ENCODE results near the gene SCYL3. TPM values are rescaled to one million over a fixed set of nuclear protein-coding genes. Genes with fewer than 3 reads are reported as not detected.

The SCYL3 gene
- total RNA-seq, 1 donor from 2014 or later: 9.9 TPM

DNA sequence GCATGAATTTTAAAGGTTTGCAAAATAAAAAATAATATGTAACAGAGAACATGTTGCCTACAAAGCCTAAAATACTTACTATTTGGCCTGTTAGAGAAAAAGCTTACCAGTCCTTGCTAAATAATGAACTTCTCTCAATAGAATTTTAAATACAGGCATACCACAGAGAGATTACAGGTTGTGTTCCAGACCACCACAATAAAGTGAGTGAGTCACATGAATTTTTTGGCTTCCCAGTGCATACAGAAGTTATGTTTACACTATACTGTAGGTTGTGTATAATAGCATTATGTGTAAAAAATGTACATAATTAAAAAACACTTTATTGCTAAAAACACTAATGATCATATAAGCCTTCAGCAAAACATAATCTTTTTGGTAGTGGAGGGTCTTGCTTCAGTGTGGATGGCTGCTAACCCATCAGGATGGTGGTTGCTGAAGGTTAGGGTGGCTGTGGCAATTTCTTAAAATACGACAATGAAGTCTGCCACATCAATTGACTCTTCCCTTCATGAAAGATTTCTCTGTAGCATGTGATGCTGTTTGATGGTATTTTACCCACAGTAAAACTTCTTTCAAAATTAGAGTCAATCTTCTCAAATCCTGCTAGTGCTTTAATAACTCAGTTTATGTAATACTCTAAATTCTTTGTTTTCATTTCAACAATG, 48.6 kb downstream of the SCYL3 start:
- no peaks in the 10 kb centered on the region for H3K9me3 ChIP-seq

GRCh38 chr1:169838942-169839341, 54.8 kb downstream of the SCYL3 start:
- Histone ChIP-seq H3K36me3 (no peaks in the 10 kb centered on the region), H3K4me3 (no peak overlapping the region), H3K9me3 (peaks cover 3% of the 10 kb centered on the region), H3K4me1 (no peaks in the 10 kb centered on the region), H3K27ac (no peak overlapping the region), H3K27me3 (ENCODE audit: low read depth) (no peaks in the 10 kb centered on the region)
- intact Hi-C loops (cut with DNase I): no loop called here
- ATAC-seq (no peak), DNase-seq (no peak)
- TF ChIP-seq, protein P1, sequence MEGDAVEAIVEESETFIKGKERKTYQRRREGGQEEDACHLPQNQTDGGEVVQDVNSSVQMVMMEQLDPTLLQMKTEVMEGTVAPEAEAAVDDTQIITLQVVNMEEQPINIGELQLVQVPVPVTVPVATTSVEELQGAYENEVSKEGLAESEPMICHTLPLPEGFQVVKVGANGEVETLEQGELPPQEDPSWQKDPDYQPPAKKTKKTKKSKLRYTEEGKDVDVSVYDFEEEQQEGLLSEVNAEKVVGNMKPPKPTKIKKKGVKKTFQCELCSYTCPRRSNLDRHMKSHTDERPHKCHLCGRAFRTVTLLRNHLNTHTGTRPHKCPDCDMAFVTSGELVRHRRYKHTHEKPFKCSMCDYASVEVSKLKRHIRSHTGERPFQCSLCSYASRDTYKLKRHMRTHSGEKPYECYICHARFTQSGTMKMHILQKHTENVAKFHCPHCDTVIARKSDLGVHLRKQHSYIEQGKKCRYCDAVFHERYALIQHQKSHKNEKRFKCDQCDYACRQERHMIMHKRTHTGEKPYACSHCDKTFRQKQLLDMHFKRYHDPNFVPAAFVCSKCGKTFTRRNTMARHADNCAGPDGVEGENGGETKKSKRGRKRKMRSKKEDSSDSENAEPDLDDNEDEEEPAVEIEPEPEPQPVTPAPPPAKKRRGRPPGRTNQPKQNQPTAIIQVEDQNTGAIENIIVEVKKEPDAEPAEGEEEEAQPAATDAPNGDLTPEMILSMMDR (IDR thresholded peaks at IDR 0.05): no peak

More for the DNA sequence above, 48.6 kb downstream of the SCYL3 start:
- Histone ChIP-seq H3K4me1 (no peaks in the 10 kb centered on the region), H3K27ac (no peak overlapping the region), H3K27me3 (ENCODE audit: low read depth) (no peaks in the 10 kb centered on the region), H3K4me3 (no peak overlapping the region), H3K36me3 (peaks cover 43% of the 10 kb centered on the region)
- TF ChIP-seq, protein P1 (IDR thresholded peaks at IDR 0.05): no peak
- intact Hi-C loops (cut with DNase I): no loop called here
- ATAC-seq (no peak), DNase-seq (no peak)

- no peak for DNase-seq
- TF ChIP-seq, protein P1 (IDR thresholded peaks at IDR 0.05): no peak
- no peak overlapping the region for H3K4me3 ChIP-seq
- H3K9me3 ChIP-seq: peaks cover 3% of the 10 kb centered on the region
- intact Hi-C loops (cut with DNase I): no loop called here
- no peaks in the 10 kb centered on the region for H3K27me3 ChIP-seq (ENCODE audit: low read depth)
- no peak overlapping the region for H3K27ac ChIP-seq
- H3K36me3 ChIP-seq: peaks cover 13% of the 10 kb centered on the region
- ATAC-seq: no peak
- H3K4me1 ChIP-seq: no peaks in the 10 kb centered on the region
These were observed 57.5 kb downstream of the SCYL3 start for GRCh38 chr1:169836198-169836597.

GRCh38 chr1:169835647-169836046, 58.0 kb downstream of the SCYL3 start:
- TF ChIP-seq, protein P1 (IDR thresholded peaks at IDR 0.05): no peak
- Histone ChIP-seq H3K4me3 (no peak overlapping the region), H3K27me3 (ENCODE audit: low read depth) (no peaks in the 10 kb centered on the region), H3K27ac (no peak overlapping the region), H3K36me3 (peaks cover 19% of the 10 kb centered on the region), H3K9me3 (peaks cover 3% of the 10 kb centered on the region), H3K4me1 (no peaks in the 10 kb centered on the region)
- ATAC-seq (no peak), DNase-seq (no peak)
- intact Hi-C loops (cut with DNase I): no loop called here

- Histone ChIP-seq H3K27ac (no peak overlapping the region), H3K4me3 (no peak overlapping the region), H3K4me1 (no peaks in the 10 kb centered on the region), H3K27me3 (ENCODE audit: low read depth) (no peaks in the 10 kb centered on the region), H3K9me3 (peaks cover 3% of the 10 kb centered on the region), H3K36me3 (peaks cover 21% of the 10 kb centered on the region)
- TF ChIP-seq, protein P1 (IDR thresholded peaks at IDR 0.05): no peak
- DNase-seq: no peak
- intact Hi-C loops (cut with DNase I): no loop called here
- ATAC-seq: no peak
These were observed 58.8 kb downstream of the SCYL3 start for GRCh38 chr1:169834869-169835268.

Data from lower lobe of right lung (tissue), 2 donors.